Astrocyte (in vitro differentiated cells and primary cell): ENCODE results near the gene MRPS18A. TPM values are rescaled to one million over a fixed set of nuclear protein-coding genes. Genes with fewer than 3 reads are reported as not detected.

Experiments
- DNase-seq: peaks from one replicate; pipeline ENCODE4 v3.0.0-alpha.2; 2010; ENCODE audit warnings: low read depth
- FAIRE-seq: peaks from 2 replicates; lab custom pipeline; 2011; peaks lifted over from hg19 to GRCh38; lab: Jason Lieb, UNC
- H2AFZ ChIP-seq: 2 replicates; pipeline ENCODE4 v1.6.0; 2012; ENCODE audit warnings: low read depth, low read length, inconsistent platforms
- H3K27ac ChIP-seq: 2 replicates; pipeline ENCODE4 v1.5.1; 2011; ENCODE audit warnings: low read depth, low read length, inconsistent platforms
- H3K27me3 ChIP-seq: 2 replicates; pipeline ENCODE4 v1.6.0; 2011; ENCODE audit warnings: low read length, inconsistent platforms; ENCODE audit not compliant: insufficient read depth
- H3K36me3 ChIP-seq: 2 replicates; pipeline ENCODE4 v1.5.1; 2011; ENCODE audit warnings: low read length, inconsistent platforms; ENCODE audit not compliant: insufficient read depth
- H3K4me1 ChIP-seq: 2 replicates; pipeline ENCODE4 v1.5.1; 2011; ENCODE audit warnings: low read length, inconsistent platforms; ENCODE audit not compliant: insufficient read depth
- H3K4me2 ChIP-seq: 2 replicates; pipeline ENCODE4 v1.6.0; 2012; ENCODE audit warnings: low read length, inconsistent platforms
- H3K4me3 ChIP-seq: 2 replicates; pipeline ENCODE4 v1.5.1; 2011; ENCODE audit warnings: low read depth, mild to moderate bottlenecking, low read length, inconsistent platforms; ENCODE audit not compliant: insufficient read depth
- H3K79me2 ChIP-seq: 2 replicates; pipeline ENCODE4 v1.6.0; 2012; ENCODE audit warnings: mild to moderate bottlenecking, low read length, inconsistent platforms; ENCODE audit not compliant: insufficient read depth
- H3K9ac ChIP-seq: 2 replicates; pipeline ENCODE4 v1.6.0; 2012; ENCODE audit warnings: mild to moderate bottlenecking, low read length, inconsistent platforms
- H3K9me3 ChIP-seq: 2 replicates; pipeline ENCODE4 v1.5.1; 2012; ENCODE audit warnings: low read depth, mild to moderate bottlenecking, low read length, inconsistent platforms; ENCODE audit not compliant: insufficient read depth
- H4K20me1 ChIP-seq: 2 replicates; pipeline ENCODE4 v1.6.0; 2012; ENCODE audit warnings: low read length, inconsistent platforms; ENCODE audit not compliant: insufficient read depth
- H3K27ac Mint-ChIP-seq: one replicate; pipeline ENCODE4 v1.8.0; 2021; ENCODE audit warnings: mild to moderate bottlenecking, mixed read lengths; ENCODE audit not compliant: unreplicated experiment
- H3K27me3 Mint-ChIP-seq: one replicate; pipeline ENCODE4 v1.8.0; 2021; ENCODE audit warnings: low read depth, mixed read lengths; ENCODE audit not compliant: unreplicated experiment
- H3K36me3 Mint-ChIP-seq: one replicate; pipeline ENCODE4 v1.8.0; 2021; ENCODE audit warnings: low read depth, mixed read lengths; ENCODE audit not compliant: unreplicated experiment
- H3K4me1 Mint-ChIP-seq: one replicate; pipeline ENCODE4 v1.8.0; 2021; ENCODE audit warnings: low read depth, mixed read lengths; ENCODE audit not compliant: unreplicated experiment
- H3K4me3 Mint-ChIP-seq: one replicate; pipeline ENCODE4 v1.8.0; 2021; ENCODE audit warnings: mild to moderate bottlenecking, moderate library complexity, mixed read lengths; ENCODE audit not compliant: unreplicated experiment
- H3K9me3 Mint-ChIP-seq: one replicate; pipeline ENCODE4 v1.8.0; 2021; ENCODE audit warnings: mild to moderate bottlenecking, mixed read lengths; ENCODE audit not compliant: unreplicated experiment
- EZH2 ChIP-seq: IDR thresholded peaks from 2 replicates; pipeline ENCODE4 v1.6.1; 2012; ENCODE audit warnings: mild to moderate bottlenecking, low read length, inconsistent platforms; ENCODE audit not compliant: insufficient read depth
- total RNA-seq: library from RNA; stranded (reverse); gene quantifications from 2 replicates; pipeline ENCODE4 v1.2.1, GENCODE V29; 2021
- TF ChIP-seq, protein P1 (sequence below): IDR thresholded peaks from 2 replicates; pipeline ENCODE4 v1.5.1; 2011; ENCODE audit warnings: low read depth, mild to moderate bottlenecking, inconsistent platforms, low read length, moderate library complexity; ENCODE audit not compliant: insufficient read depth

MRPS18A gene
- total RNA-seq, 1 donor from 2014 or later, result 33.5 TPM

DNA sequence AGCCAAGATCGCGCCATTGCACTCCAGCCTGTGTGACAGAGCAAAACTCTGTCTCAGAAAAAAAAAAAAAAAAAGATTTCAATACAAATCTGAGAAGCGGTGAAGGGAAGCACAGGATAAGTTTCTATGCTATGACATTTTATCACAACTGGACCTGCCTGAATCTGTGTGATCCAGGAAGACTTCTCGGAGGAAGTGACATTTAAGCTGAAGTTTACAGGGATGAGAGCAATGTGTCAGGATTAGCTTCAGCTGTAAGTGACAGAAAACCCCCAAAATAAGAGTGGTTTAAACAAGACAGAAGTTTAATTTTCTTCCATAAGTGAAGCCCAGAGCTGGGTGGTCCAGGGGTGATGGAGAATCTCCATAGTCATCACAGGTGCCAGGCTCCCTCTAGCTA, 33.4 kb upstream of the MRPS18A start:
- Histone ChIP-seq H3K36me3 (no peaks in the 10 kb centered on the region), H2AFZ (no peak overlapping the region), H3K9me3 (no peaks in the 10 kb centered on the region), H3K9ac (no peak overlapping the region), H4K20me1 (no peaks in the 10 kb centered on the region), H3K27me3 (peaks cover 27% of the 10 kb centered on the region), H3K4me2 (no peak overlapping the region), H3K27ac (no peak overlapping the region), H3K79me2 (no peaks in the 10 kb centered on the region), H3K4me1 (peaks cover 20% of the 10 kb centered on the region), H3K4me3 (no peak overlapping the region)
- no peak for FAIRE-seq
- Mint-ChIP-seq H3K36me3 (no peaks in the 10 kb centered on the region), H3K9me3 (peaks cover 2% of the 10 kb centered on the region), H3K27me3 (peaks cover 61% of the 10 kb centered on the region), H3K4me1 (peaks cover 22% of the 10 kb centered on the region), H3K4me3 (no peak overlapping the region), H3K27ac (no peak overlapping the region)
- DNase-seq, result no peak
- no peak for TF ChIP-seq EZH2
- TF ChIP-seq, protein P1, sequence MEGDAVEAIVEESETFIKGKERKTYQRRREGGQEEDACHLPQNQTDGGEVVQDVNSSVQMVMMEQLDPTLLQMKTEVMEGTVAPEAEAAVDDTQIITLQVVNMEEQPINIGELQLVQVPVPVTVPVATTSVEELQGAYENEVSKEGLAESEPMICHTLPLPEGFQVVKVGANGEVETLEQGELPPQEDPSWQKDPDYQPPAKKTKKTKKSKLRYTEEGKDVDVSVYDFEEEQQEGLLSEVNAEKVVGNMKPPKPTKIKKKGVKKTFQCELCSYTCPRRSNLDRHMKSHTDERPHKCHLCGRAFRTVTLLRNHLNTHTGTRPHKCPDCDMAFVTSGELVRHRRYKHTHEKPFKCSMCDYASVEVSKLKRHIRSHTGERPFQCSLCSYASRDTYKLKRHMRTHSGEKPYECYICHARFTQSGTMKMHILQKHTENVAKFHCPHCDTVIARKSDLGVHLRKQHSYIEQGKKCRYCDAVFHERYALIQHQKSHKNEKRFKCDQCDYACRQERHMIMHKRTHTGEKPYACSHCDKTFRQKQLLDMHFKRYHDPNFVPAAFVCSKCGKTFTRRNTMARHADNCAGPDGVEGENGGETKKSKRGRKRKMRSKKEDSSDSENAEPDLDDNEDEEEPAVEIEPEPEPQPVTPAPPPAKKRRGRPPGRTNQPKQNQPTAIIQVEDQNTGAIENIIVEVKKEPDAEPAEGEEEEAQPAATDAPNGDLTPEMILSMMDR, result no peak

DNA sequence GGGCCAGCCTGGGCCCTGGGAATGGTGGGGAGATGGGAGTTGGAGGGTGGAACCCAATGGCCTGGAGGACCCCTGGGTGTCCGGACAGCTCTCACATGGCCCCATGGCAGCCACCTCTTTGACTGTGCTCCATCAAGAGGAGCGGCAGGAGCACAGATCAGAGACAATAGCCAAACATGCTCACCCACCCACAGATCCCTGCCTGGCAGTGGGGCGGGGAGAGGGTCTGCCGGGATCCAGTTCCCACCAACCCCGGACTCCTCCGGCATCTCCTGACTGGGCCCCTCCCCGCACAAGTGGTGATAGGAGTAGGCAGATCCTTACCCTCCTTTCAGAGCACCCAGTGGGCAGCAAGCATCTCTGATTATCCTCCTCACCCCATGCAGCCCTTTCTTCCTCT, 31.9 kb upstream of the MRPS18A start:
- FAIRE-seq (no peak), DNase-seq (no peak)
- H2AFZ ChIP-seq, result no peak overlapping the region
- TF ChIP-seq, protein P1, result no peak
- TF ChIP-seq EZH2, result no peak
- H3K9ac ChIP-seq, result no peak overlapping the region
- no peaks in the 10 kb centered on the region for H4K20me1 ChIP-seq
- H3K4me2 ChIP-seq, result no peak overlapping the region
- no peaks in the 10 kb centered on the region for H3K36me3 ChIP-seq
- Mint-ChIP-seq H3K4me1 (peaks cover 13% of the 10 kb centered on the region), H3K4me3 (no peak overlapping the region), H3K36me3 (no peaks in the 10 kb centered on the region), H3K27me3 (peaks cover 57% of the 10 kb centered on the region), H3K9me3 (peaks cover 2% of the 10 kb centered on the region), H3K27ac (no peak overlapping the region)
- peaks cover 30% of the 10 kb centered on the region for H3K27me3 ChIP-seq
- no peak overlapping the region for H3K4me3 ChIP-seq
- H3K4me1 ChIP-seq, result peaks cover 8% of the 10 kb centered on the region
- no peaks in the 10 kb centered on the region for H3K9me3 ChIP-seq
- H3K79me2 ChIP-seq, result no peaks in the 10 kb centered on the region
- H3K27ac ChIP-seq, result no peak overlapping the region

DNA sequence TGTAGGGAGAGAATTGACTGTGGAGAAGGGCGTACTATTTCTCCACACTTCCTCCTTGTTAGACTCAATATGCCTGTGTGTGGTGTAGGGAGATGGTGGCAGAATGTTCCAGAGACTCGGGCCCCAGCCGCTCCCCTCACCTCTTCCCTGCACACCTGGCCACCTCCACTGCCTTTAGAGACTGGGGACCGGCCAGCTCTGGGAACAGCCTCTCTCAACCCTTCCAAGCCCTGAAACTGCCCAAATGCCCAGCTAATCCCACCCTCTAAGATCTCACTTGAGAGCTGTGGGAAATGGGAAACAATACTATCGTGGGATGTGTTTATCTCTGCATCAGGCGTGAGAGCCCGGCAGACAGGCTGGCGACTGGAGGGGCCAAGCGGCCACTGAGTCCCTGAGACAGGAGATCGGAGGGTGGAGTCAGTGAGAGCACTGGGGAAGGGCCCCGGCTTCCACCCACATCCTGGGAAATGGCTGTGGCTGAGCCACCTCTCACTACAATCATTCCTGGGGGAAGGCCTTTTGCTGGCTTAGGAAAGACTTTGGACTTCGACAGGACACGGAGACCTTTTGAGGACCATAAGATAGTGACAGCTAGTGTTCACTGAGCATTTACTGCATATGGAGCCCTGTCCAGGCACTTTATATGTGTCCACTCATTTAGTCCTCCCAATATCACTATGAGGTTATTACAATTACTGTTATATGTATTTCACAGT, 31.0 kb upstream of the MRPS18A start:
- Histone ChIP-seq H3K27ac (no peak overlapping the region), H3K9me3 (no peaks in the 10 kb centered on the region), H4K20me1 (no peaks in the 10 kb centered on the region), H3K4me2 (no peak overlapping the region), H3K4me1 (peaks cover 7% of the 10 kb centered on the region), H3K4me3 (no peak overlapping the region), H3K79me2 (no peaks in the 10 kb centered on the region), H3K27me3 (peaks cover 30% of the 10 kb centered on the region), H2AFZ (no peak overlapping the region), H3K36me3 (no peaks in the 10 kb centered on the region), H3K9ac (no peak overlapping the region)
- Mint-ChIP-seq H3K9me3 (peaks cover 2% of the 10 kb centered on the region), H3K4me3 (no peak overlapping the region), H3K27me3 (peaks cover 62% of the 10 kb centered on the region), H3K4me1 (peaks cover 12% of the 10 kb centered on the region), H3K36me3 (no peaks in the 10 kb centered on the region), H3K27ac (no peak overlapping the region)
- FAIRE-seq (no peak), DNase-seq (no peak)
- no peak for TF ChIP-seq EZH2
- TF ChIP-seq, protein P1, result no peak
